HG03432 (cell line): ENCODE measurements around the gene PLCH2.

Experiments used
- ATAC-seq: cut with Tn5 transposase; IDR thresholded peaks from one replicate; pipeline ENCODE4 v1.9.1; 2021; ENCODE audit warnings: mild to moderate bottlenecking, moderate library complexity; ENCODE audit not compliant: unreplicated experiment

The PLCH2 gene

GRCh38 chr1:2526824-2527555, 50.9 kb downstream of the PLCH2 start:
- peak; percentile 29 for ATAC-seq

- ATAC-seq = no peak
These were observed 51.4 kb downstream of the PLCH2 start for GRCh38 chr1:2527556-2527860.

GRCh38 chr1:2528016-2528415, 51.9 kb downstream of the PLCH2 start:
- ATAC-seq = no peak

GRCh38 chr1:2528611-2528965, 52.5 kb downstream of the PLCH2 start:
- no peak for ATAC-seq

- no peak for ATAC-seq
These were observed 53.1 kb downstream of the PLCH2 start for GRCh38 chr1:2528966-2529783.

- no peak for ATAC-seq
These were observed 53.9 kb downstream of the PLCH2 start, which contains the start of gene HES5 for GRCh38 chr1:2529784-2530512. Gene HES5, minus strand, starts transcription at chr1:2530263. Its CDS starts 99 bp downstream, at chr1:2530164.

GRCh38 chr1:2530513-2531361, 54.6 kb downstream of the PLCH2 start:
- ATAC-seq = no peak

GRCh38 chr1:2532485-2533160, 56.5 kb downstream of the PLCH2 start:
- no peak for ATAC-seq

GRCh38 chr1:2533365-2533764, 57.3 kb downstream of the PLCH2 start:
- no peak for ATAC-seq

GRCh38 chr1:2534315-2534686, 58.2 kb downstream of the PLCH2 start:
- no peak for ATAC-seq

GRCh38 chr1:2534687-2535441, 58.8 kb downstream of the PLCH2 start:
- ATAC-seq = no peak

- no peak for ATAC-seq
These were observed 59.4 kb downstream of the PLCH2 start for GRCh38 chr1:2535455-2535854.

- no peak for ATAC-seq
These were observed 59.9 kb downstream of the PLCH2 start for GRCh38 chr1:2535981-2536380.

GRCh38 chr1:2537784-2538115, 61.7 kb downstream of the PLCH2 start:
- no peak for ATAC-seq

GRCh38 chr1:2538376-2538775, 62.3 kb downstream of the PLCH2 start:
- no peak for ATAC-seq

GRCh38 chr1:2538872-2539271, 62.8 kb downstream of the PLCH2 start:
- ATAC-seq = no peak

GRCh38 chr1:2539312-2539907, 63.3 kb downstream of the PLCH2 start:
- no peak for ATAC-seq

GRCh38 chr1:2540816-2541492, 64.9 kb downstream of the PLCH2 start:
- ATAC-seq = no peak
